HepG2 (cell line): ENCODE data around the gene DCTN2. TPM values are rescaled to one million over a fixed set of nuclear protein-coding genes. Genes with fewer than 3 reads are reported as not detected.

Experiments
- CEBPB ChIP-seq: IDR thresholded peaks from 2 replicates; pipeline ENCODE4 v1.6.1; 2011; ENCODE audit warnings: low read depth, low read length, improper control_type of control experiment, borderline replicate concordance
- HDAC1 ChIP-seq: sonication (generic); formaldehyde crosslinking; IDR thresholded peaks from 2 replicates; pipeline ENCODE4 v1.5.1; 2020; ENCODE audit warnings: mild to moderate bottlenecking, missing genetic modification reagents
- JUN ChIP-seq: sonication (generic); formaldehyde crosslinking; IDR thresholded peaks from 2 replicates; pipeline ENCODE4 v1.4.0; 2020; ENCODE audit warnings: mild to moderate bottlenecking, missing genetic modification reagents
- KAT8 ChIP-seq: IDR thresholded peaks from 2 replicates; pipeline ENCODE4 v1.6.1; 2016; ENCODE audit warnings: missing genetic modification reagents, missing compliant biosample characterization
- NR2F1 ChIP-seq, 2 experiments: fragments of 450-650 bp in 1 of 2; formaldehyde crosslinking in 1 of 2; IDR thresholded peaks; 2 replicates each; pipeline versions ENCODE4 v1.5.0 to v1.6.1; 2016 to 2020; ENCODE audit warnings: mild to moderate bottlenecking in 1 of 2, missing compliant biosample characterization in 1 of 2, missing genetic modification reagents in 1 of 2, moderate library complexity in 1 of 2
- NR2F6 ChIP-seq, 2 experiments: IDR thresholded peaks; 2 replicates each; pipeline ENCODE4 v1.6.1; 2016; ENCODE audit warnings: antibody characterized with exemption in 1 of 2, mild to moderate bottlenecking in 1 of 2
- PHF5A ChIP-seq: IDR thresholded peaks from one replicate; pipeline ENCODE4 v1.6.1; 2018; ENCODE audit warnings: low read depth, missing genetic modification reagents; ENCODE audit not compliant: unreplicated experiment
- RORA ChIP-seq: sonication (generic); formaldehyde crosslinking; IDR thresholded peaks from 2 replicates; pipeline ENCODE4 v1.5.0; 2020; ENCODE audit warnings: mild to moderate bottlenecking, missing genetic modification reagents, moderate library complexity
- TBX2 ChIP-seq: sonication (generic); formaldehyde crosslinking; IDR thresholded peaks from 2 replicates; pipeline ENCODE4 v1.5.0; 2020; ENCODE audit warnings: missing genetic modification reagents, mild to moderate bottlenecking, borderline replicate concordance
- ZC3H4 ChIP-seq: sonication (generic); formaldehyde crosslinking; IDR thresholded peaks from 2 replicates; pipeline ENCODE4 v1.4.0; 2020; ENCODE audit warnings: missing genetic modification reagents, borderline replicate concordance
- ZNF251 ChIP-seq: sonication (generic); formaldehyde crosslinking; IDR thresholded peaks from 2 replicates; pipeline ENCODE4 v1.9.0; 2021; ENCODE audit warnings: mild to moderate bottlenecking, missing genetic modification reagents
- ZNF441 ChIP-seq: sonication (generic); formaldehyde crosslinking; IDR thresholded peaks from 2 replicates; pipeline ENCODE4 v1.7.0; 2021; ENCODE audit warnings: missing genetic modification reagents, borderline replicate concordance
- ZNF644 ChIP-seq: IDR thresholded peaks from 2 replicates; pipeline ENCODE4 v1.6.1; 2016; ENCODE audit warnings: low read depth
- ZNF746 ChIP-seq: sonication (generic); formaldehyde crosslinking; IDR thresholded peaks from 2 replicates; pipeline ENCODE4 v1.8.0; 2022; ENCODE audit warnings: mild to moderate bottlenecking, missing genetic modification reagents
- polyA plus RNA-seq, 8 experiments: library from polyadenylated mRNA; depleted of rRNA in 3 of 8; stranded (reverse) in 7 of 8; unstranded in 1 of 8; fragments of >200 nt; fragmentation: Illumina TruSeq in 4 of 8; extraction: Trizol in 4 of 8; gene quantifications; 2 replicates each; pipeline versions ENCODE4 v1.2.1 to v1.2.3, GENCODE V29; 2011 to 2016; ENCODE audit warnings: low read depth in 4 of 8, missing spikeins in 1 of 8, mixed read lengths in 1 of 8; ENCODE audit not compliant: insufficient read depth in 1 of 8
- total RNA-seq, 5 experiments: library from RNA; depleted of rRNA; stranded (reverse); fragments of >200 nt; fragmentation: Illumina TruSeq; extraction: Trizol; gene quantifications; 2 replicates each; pipeline ENCODE4 v1.2.3, GENCODE V29; 2016; ENCODE audit warnings: low read depth in 1 of 5
- TF ChIP-seq, protein P1 (sequence below): sonication (generic); formaldehyde crosslinking; IDR thresholded peaks from 2 replicates; pipeline ENCODE4 v1.4.0; 2020; ENCODE audit warnings: low read depth, missing genetic modification reagents
- TF ChIP-seq, protein P2 (sequence below): sonication (generic); formaldehyde crosslinking; IDR thresholded peaks from 2 replicates; pipeline ENCODE4 v1.4.0; 2020; ENCODE audit warnings: missing genetic modification reagents
- TF ChIP-seq, protein P3 (sequence below): sonication (generic); IDR thresholded peaks from 2 replicates; pipeline ENCODE4 v1.6.1; 2016; ENCODE audit warnings: low read depth, borderline replicate concordance
- TF ChIP-seq, protein P4 (sequence below): sonication (generic); formaldehyde crosslinking; IDR thresholded peaks from 2 replicates; pipeline ENCODE4 v1.4.0; 2020; ENCODE audit warnings: missing genetic modification reagents, mild to moderate bottlenecking, borderline replicate concordance
- TF ChIP-seq, protein P5 (sequence below): sonication (generic); formaldehyde crosslinking; IDR thresholded peaks from 2 replicates; pipeline ENCODE4 v1.4.0; 2020; ENCODE audit warnings: missing genetic modification reagents

Gene DCTN2
- total and polyA plus RNA-seq, 2 of the 13 experiments (the other 11 are each of a cell fraction or from before 2014, with no cell fraction given), result 72.0 to 77.4 TPM

DNA sequence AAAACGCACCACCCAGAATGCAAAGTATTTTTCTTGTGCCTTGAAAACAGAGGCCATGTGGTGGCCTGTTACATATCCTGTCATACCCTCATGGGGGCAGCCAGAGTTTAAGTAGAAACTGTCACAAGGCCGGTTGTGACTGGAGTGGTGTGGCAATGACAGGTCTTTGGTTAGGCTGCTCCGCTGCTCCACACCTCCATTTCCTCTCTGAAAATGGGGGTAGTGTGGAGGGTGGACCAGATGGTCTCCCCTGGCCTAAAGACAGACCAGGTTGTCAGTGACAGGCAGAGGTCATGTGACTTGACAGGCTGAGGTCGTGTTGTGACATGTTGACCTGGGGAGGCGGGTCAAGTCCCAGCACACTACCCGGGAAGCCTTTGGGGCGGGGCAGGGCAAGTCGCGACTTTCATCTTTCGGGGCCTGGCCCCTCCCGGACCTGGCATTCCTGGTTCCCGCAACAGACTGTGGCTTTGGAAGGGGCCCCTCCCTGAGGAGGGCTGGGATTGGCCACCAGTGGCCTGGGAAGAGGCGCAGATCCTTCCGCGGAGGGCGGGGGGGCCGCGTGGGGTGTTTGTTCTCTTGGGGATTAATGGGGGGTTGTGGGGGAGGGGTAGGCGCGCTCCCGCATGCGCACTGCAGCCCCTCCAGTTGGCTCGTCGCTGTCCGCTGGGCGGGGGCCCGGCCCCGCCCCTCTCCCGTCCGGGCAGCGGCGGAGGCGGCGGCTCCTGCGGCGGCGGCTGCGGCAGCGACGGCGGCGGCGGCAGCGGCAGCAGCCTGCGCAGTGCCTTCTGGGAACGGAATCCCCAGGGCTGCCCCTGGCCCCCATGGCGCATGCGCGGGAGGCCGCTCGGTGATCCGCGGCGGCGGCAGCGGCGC lies 24.7 kb downstream of the DCTN2 start, which contains the start of gene MBD6 (continued):
- TF ChIP-seq, protein P1, sequence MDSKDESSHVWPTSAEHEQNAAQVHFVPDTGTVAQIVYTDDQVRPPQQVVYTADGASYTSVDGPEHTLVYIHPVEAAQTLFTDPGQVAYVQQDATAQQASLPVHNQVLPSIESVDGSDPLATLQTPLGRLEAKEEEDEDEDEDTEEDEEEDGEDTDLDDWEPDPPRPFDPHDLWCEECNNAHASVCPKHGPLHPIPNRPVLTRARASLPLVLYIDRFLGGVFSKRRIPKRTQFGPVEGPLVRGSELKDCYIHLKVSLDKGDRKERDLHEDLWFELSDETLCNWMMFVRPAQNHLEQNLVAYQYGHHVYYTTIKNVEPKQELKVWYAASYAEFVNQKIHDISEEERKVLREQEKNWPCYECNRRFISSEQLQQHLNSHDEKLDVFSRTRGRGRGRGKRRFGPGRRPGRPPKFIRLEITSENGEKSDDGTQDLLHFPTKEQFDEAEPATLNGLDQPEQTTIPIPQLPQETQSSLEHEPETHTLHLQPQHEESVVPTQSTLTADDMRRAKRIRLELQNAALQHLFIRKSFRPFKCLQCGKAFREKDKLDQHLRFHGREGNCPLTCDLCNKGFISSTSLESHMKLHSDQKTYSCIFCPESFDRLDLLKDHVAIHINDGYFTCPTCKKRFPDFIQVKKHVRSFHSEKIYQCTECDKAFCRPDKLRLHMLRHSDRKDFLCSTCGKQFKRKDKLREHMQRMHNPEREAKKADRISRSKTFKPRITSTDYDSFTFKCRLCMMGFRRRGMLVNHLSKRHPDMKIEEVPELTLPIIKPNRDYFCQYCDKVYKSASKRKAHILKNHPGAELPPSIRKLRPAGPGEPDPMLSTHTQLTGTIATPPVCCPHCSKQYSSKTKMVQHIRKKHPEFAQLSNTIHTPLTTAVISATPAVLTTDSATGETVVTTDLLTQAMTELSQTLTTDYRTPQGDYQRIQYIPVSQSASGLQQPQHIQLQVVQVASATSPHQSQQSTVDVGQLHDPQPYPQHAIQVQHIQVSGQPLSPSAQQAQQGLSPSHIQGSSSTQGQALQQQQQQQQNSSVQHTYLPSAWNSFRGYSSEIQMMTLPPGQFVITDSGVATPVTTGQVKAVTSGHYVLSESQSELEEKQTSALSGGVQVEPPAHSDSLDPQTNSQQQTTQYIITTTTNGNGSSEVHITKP (CRISPR knock-in tag), result peak; percentile 29; the same call in 1 of the 2 replicates
- TF ChIP-seq ZNF251 (CRISPR knock-in tag), result no peak
- peak; percentile 17; the same call in 1 of the 2 replicates for TF ChIP-seq ZNF441 (CRISPR knock-in tag)
- peak; percentile 92 for TF ChIP-seq NR2F6 (IDR thresholded peaks at IDR 0.05)
- peak; percentile 96 for TF ChIP-seq NR2F6 (CRISPR knock-in tag; IDR thresholded peaks at IDR 0.05)
- TF ChIP-seq HDAC1 (CRISPR knock-in tag), result peak; percentile 95
- TF ChIP-seq ZNF746 (CRISPR knock-in tag), result peak; percentile 80
- 0 out of 2 replicates have a peak, but pooled peaks have one; percentile 35 for TF ChIP-seq ZC3H4 (CRISPR knock-in tag)
- TF ChIP-seq CEBPB, result peak; percentile 69; the same call in 1 of the 2 replicates
- TF ChIP-seq TBX2 (CRISPR knock-in tag), result peak; percentile 87; the same call in 1 of the 2 replicates
- TF ChIP-seq JUN (CRISPR knock-in tag), result no peak
- peak; percentile 64 for TF ChIP-seq KAT8
- TF ChIP-seq, protein P2, sequence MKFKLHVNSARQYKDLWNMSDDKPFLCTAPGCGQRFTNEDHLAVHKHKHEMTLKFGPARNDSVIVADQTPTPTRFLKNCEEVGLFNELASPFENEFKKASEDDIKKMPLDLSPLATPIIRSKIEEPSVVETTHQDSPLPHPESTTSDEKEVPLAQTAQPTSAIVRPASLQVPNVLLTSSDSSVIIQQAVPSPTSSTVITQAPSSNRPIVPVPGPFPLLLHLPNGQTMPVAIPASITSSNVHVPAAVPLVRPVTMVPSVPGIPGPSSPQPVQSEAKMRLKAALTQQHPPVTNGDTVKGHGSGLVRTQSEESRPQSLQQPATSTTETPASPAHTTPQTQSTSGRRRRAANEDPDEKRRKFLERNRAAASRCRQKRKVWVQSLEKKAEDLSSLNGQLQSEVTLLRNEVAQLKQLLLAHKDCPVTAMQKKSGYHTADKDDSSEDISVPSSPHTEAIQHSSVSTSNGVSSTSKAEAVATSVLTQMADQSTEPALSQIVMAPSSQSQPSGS (CRISPR knock-in tag), result 0 out of 2 replicates have a peak, but pooled peaks have one; percentile 15
- TF ChIP-seq, protein P3, sequence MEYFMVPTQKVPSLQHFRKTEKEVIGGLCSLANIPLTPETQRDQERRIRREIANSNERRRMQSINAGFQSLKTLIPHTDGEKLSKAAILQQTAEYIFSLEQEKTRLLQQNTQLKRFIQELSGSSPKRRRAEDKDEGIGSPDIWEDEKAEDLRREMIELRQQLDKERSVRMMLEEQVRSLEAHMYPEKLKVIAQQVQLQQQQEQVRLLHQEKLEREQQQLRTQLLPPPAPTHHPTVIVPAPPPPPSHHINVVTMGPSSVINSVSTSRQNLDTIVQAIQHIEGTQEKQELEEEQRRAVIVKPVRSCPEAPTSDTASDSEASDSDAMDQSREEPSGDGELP, result peak; percentile 78; the same call in 1 of the 2 replicates
- TF ChIP-seq, protein P4, sequence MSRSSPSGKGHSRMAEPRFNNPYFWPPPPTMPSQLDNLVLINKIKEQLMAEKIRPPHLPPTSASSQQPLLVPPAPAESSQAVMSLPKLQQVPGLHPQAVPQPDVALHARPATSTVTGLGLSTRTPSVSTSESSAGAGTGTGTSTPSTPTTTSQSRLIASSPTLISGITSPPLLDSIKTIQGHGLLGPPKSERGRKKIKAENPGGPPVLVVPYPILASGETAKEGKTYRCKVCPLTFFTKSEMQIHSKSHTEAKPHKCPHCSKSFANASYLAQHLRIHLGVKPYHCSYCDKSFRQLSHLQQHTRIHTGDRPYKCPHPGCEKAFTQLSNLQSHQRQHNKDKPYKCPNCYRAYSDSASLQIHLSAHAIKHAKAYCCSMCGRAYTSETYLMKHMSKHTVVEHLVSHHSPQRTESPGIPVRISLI (CRISPR knock-in tag), result peak; percentile 46; the same call in 1 of the 2 replicates
- no peak for TF ChIP-seq PHF5A (CRISPR knock-in tag)
- TF ChIP-seq, protein P5, sequence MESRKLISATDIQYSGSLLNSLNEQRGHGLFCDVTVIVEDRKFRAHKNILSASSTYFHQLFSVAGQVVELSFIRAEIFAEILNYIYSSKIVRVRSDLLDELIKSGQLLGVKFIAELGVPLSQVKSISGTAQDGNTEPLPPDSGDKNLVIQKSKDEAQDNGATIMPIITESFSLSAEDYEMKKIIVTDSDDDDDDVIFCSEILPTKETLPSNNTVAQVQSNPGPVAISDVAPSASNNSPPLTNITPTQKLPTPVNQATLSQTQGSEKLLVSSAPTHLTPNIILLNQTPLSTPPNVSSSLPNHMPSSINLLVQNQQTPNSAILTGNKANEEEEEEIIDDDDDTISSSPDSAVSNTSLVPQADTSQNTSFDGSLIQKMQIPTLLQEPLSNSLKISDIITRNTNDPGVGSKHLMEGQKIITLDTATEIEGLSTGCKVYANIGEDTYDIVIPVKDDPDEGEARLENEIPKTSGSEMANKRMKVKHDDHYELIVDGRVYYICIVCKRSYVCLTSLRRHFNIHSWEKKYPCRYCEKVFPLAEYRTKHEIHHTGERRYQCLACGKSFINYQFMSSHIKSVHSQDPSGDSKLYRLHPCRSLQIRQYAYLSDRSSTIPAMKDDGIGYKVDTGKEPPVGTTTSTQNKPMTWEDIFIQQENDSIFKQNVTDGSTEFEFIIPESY, result no peak
- peak; percentile 93 to 98 for TF ChIP-seq NR2F1 (CRISPR knock-in tag; IDR thresholded peaks at IDR 0.05)
- no peak for TF ChIP-seq ZNF644
- TF ChIP-seq RORA, result no peak
